DOHH2 (cell line): Measurements from ENCODE around the gene LAMC2.

Experiments
- CTCF ChIP-seq: fragments of 200-600 bp; sonication (generic); IDR thresholded peaks from one replicate; pipeline ENCODE4 v1.5.1; 2014; ENCODE audit warnings: antibody characterized with exemption, mild to moderate bottlenecking, low read depth, low read length; ENCODE audit not compliant: poor library complexity, severe bottlenecking
- EZH2phosphoT487 ChIP-seq: fragments of 200-600 bp; sonication (generic); IDR thresholded peaks from 2 replicates; pipeline ENCODE4 v1.6.1; 2017; ENCODE audit warnings: borderline replicate concordance, mild to moderate bottlenecking, antibody characterized with exemption, low read length, moderate library complexity, mixed read lengths

DNA sequence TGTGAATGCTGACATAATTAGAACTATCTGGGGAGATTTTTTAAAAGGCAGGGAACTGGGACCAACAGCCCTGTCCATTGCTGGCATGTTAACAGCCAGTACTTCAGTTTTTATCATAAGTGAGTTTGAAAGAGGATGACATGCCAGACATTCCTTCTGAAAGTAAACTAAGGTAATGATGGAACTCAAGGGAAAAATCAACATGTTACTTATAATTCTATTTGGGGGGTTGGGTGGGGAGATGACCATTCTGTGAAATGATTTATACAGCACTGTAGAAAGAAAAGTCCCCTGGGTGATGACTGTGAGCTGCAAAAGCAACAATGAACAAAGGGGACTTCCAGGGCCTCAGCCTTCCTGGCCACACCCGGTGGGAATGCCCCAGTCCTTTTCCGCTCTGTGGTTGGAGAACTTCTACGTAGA, 5.4 kb upstream of the LAMC2 start:
- no peak for TF ChIP-seq CTCF
- no peak for TF ChIP-seq EZH2phosphoT487
